GM23338 (cell line): ENCODE results near the gene CELF2. TPM values are rescaled to one million over a fixed set of nuclear protein-coding genes. Genes with fewer than 3 reads are reported as not detected.

Source experiments
- ATAC-seq: fragments of 200-7000 bp; cut with Tn5 transposase; 3 replicates; pipeline ENCODE4 v1.9.1; 2020
- DNase-seq: peaks from one replicate; pipeline ENCODE4 v3.0.0-alpha.2; 2015; ENCODE audit warnings: low spot score
- H2AFZ ChIP-seq: fragments of 200-600 bp; sonication (generic); 2 replicates; pipeline ENCODE4 v1.8.0; 2016; ENCODE audit warnings: antibody characterized with exemption, mild to moderate bottlenecking, moderate library complexity
- H3F3A ChIP-seq: fragments of 200-600 bp; sonication (generic); replicated peaks from 2 replicates; pipeline ENCODE4 v1.8.0; 2017; ENCODE audit warnings: antibody characterized with exemption, mixed run types, low read depth
- H3K27ac ChIP-seq: fragments of 200-600 bp; sonication (generic); 2 replicates; pipeline ENCODE4 v1.6.1; 2016; ENCODE audit warnings: low read depth
- H3K27me3 ChIP-seq: fragments of 200-600 bp; sonication (generic); 2 replicates; pipeline ENCODE4 v1.8.0; 2016; ENCODE audit warnings: mild to moderate bottlenecking, mixed run types, moderate library complexity; ENCODE audit not compliant: insufficient read depth
- H3K36me3 ChIP-seq: fragments of 200-600 bp; sonication (generic); 2 replicates; pipeline ENCODE4 v1.8.0; 2016; ENCODE audit warnings: mild to moderate bottlenecking; ENCODE audit not compliant: insufficient read depth
- H3K4me1 ChIP-seq: fragments of 200-600 bp; sonication (generic); 2 replicates; pipeline ENCODE4 v1.8.0; 2016; ENCODE audit warnings: mild to moderate bottlenecking, moderate library complexity; ENCODE audit not compliant: insufficient read depth
- H3K4me2 ChIP-seq: fragments of 200-600 bp; sonication (generic); 2 replicates; pipeline ENCODE4 v1.7.1; 2017; ENCODE audit warnings: mixed run types
- H3K4me3 ChIP-seq: fragments of 200-600 bp; sonication (generic); 2 replicates; pipeline ENCODE4 v1.6.1; 2016; ENCODE audit warnings: mixed run types
- H3K79me2 ChIP-seq: fragments of 200-600 bp; sonication (generic); replicated peaks from 2 replicates; pipeline ENCODE4 v1.8.0; 2017; ENCODE audit warnings: mild to moderate bottlenecking; ENCODE audit not compliant: insufficient read depth
- H3K9me2 ChIP-seq: fragments of 200-600 bp; sonication (generic); 2 replicates; pipeline ENCODE4 v1.8.0; 2017; ENCODE audit not compliant: insufficient read depth
- H4K20me1 ChIP-seq: fragments of 200-600 bp; sonication (generic); replicated peaks from 2 replicates; pipeline ENCODE4 v1.8.0; 2017; ENCODE audit warnings: mild to moderate bottlenecking; ENCODE audit not compliant: insufficient read depth
- H3K27ac Mint-ChIP-seq: 2 replicates; pipeline ENCODE4 v1.8.0; 2020; ENCODE audit warnings: inconsistent platforms, mild to moderate bottlenecking, moderate library complexity, mixed read lengths
- H3K27me3 Mint-ChIP-seq: 3 replicates; pipeline ENCODE4 v1.8.0; 2022; ENCODE audit warnings: low read depth, mild to moderate bottlenecking, moderate library complexity, mixed read lengths, inconsistent platforms; ENCODE audit not compliant: insufficient read depth, poor library complexity
- H3K36me3 Mint-ChIP-seq: 3 replicates; pipeline ENCODE4 v1.8.0; 2021; ENCODE audit warnings: low read depth, mild to moderate bottlenecking, inconsistent platforms, moderate library complexity, mixed read lengths
- H3K4me1 Mint-ChIP-seq: 3 replicates; pipeline ENCODE4 v1.8.0; 2020; ENCODE audit warnings: mild to moderate bottlenecking, inconsistent platforms, mixed read lengths
- H3K4me3 Mint-ChIP-seq: 3 replicates; pipeline ENCODE4 v1.8.0; 2021; ENCODE audit warnings: moderate library complexity, mild to moderate bottlenecking, inconsistent platforms, mixed read lengths
- H3K9me3 Mint-ChIP-seq: 3 replicates; pipeline ENCODE4 v1.8.0; 2020; ENCODE audit warnings: moderate library complexity, mild to moderate bottlenecking, inconsistent platforms, mixed read lengths
- CREB1 ChIP-seq: fragments of 250-450 bp; sonication (Bioruptor Pico); IDR thresholded peaks from 2 replicates; pipeline ENCODE4 v1.5.0; 2020; ENCODE audit warnings: low read depth, mild to moderate bottlenecking, moderate library complexity
- EZH2 ChIP-seq: fragments of 200-600 bp; sonication (generic); IDR thresholded peaks from one replicate; pipeline ENCODE4 v1.8.0; 2017; ENCODE audit warnings: antibody characterized with exemption, mild to moderate bottlenecking, low read depth; ENCODE audit not compliant: unreplicated experiment
- JUNB ChIP-seq: IDR thresholded peaks from one replicate; pipeline ENCODE4 v1.6.1; 2016; ENCODE audit warnings: antibody characterized with exemption; ENCODE audit not compliant: unreplicated experiment
- NANOG ChIP-seq: IDR thresholded peaks from 2 replicates; pipeline ENCODE4 v1.6.1; 2016; ENCODE audit warnings: antibody characterized with exemption, borderline replicate concordance
- POLR2AphosphoS5 ChIP-seq: IDR thresholded peaks from 2 replicates; pipeline ENCODE4 v1.6.1; 2016; ENCODE audit warnings: antibody characterized with exemption, low read depth
- REST ChIP-seq: IDR thresholded peaks from one replicate; pipeline ENCODE4 v1.6.1; 2018; ENCODE audit warnings: antibody characterized with exemption; ENCODE audit not compliant: unreplicated experiment
- STAT1 ChIP-seq: IDR thresholded peaks from one replicate; pipeline ENCODE4 v1.6.1; 2016; ENCODE audit warnings: antibody characterized with exemption; ENCODE audit not compliant: unreplicated experiment
- ZNF114 ChIP-seq: fragments of 250-450 bp; sonication (Bioruptor Pico); IDR thresholded peaks from 2 replicates; pipeline ENCODE4 v1.5.0; 2020; ENCODE audit warnings: mild to moderate bottlenecking, moderate library complexity
- ZNF331 ChIP-seq: fragments of 250-450 bp; sonication (Bioruptor Pico); IDR thresholded peaks from 2 replicates; pipeline ENCODE4 v1.5.0; 2020; ENCODE audit warnings: low read depth, mild to moderate bottlenecking, moderate library complexity
- polyA plus RNA-seq: library from polyadenylated mRNA; unstranded; fragments of >200 nt; fragmentation: Nextera tagmentation; extraction: Ambion mirVana; gene quantifications from 2 replicates; pipeline ENCODE4 v1.2.1, GENCODE V29; 2016
- total RNA-seq: library from RNA; depleted of rRNA; stranded (reverse); fragments of >200 nt; shearing (Covaris generic); gene quantifications from 2 replicates; pipeline ENCODE4 v1.2.3, GENCODE V29; 2014
- TF ChIP-seq, protein P1 (sequence below), 2 experiments: fragments of 200-600 bp in 1 of 2; sonication (generic) in 1 of 2; conservative IDR thresholded peaks; 2 replicates each; pipeline versions ENCODE4 v1.5.1 to v1.6.1; 2016 to 2017; ENCODE audit warnings: antibody characterized with exemption in 2 of 2, low read depth in 2 of 2, mild to moderate bottlenecking in 2 of 2, moderate library complexity in 1 of 2
- TF ChIP-seq, protein P2 (sequence below): IDR thresholded peaks from 2 replicates; pipeline ENCODE4 v1.6.1; 2016; ENCODE audit warnings: antibody characterized with exemption

CELF2 gene
- total and polyA plus RNA-seq, 2 experiments from 2014 or later = 18.1 to 22.5 TPM

DNA sequence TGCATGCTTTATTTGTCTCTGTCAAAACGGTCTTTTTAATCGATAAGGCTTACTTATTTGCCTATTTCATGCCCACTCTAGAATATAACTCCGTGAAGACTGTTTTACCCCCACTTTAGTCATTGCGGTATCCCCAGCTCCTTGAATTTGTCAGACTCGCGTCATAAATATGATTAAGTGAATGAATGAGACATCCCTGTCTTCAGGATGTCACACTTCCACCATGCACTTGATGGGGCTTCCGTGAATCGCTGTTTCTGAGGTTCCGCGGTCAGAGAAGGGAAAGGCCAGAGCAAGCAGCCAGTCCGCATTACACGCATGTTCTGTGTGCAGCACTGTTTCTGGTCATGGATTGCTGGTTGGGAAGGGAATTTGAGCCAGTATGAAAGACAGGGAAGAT is 138.8 kb downstream of the CELF2 start (continued):
- TF ChIP-seq, protein P1, sequence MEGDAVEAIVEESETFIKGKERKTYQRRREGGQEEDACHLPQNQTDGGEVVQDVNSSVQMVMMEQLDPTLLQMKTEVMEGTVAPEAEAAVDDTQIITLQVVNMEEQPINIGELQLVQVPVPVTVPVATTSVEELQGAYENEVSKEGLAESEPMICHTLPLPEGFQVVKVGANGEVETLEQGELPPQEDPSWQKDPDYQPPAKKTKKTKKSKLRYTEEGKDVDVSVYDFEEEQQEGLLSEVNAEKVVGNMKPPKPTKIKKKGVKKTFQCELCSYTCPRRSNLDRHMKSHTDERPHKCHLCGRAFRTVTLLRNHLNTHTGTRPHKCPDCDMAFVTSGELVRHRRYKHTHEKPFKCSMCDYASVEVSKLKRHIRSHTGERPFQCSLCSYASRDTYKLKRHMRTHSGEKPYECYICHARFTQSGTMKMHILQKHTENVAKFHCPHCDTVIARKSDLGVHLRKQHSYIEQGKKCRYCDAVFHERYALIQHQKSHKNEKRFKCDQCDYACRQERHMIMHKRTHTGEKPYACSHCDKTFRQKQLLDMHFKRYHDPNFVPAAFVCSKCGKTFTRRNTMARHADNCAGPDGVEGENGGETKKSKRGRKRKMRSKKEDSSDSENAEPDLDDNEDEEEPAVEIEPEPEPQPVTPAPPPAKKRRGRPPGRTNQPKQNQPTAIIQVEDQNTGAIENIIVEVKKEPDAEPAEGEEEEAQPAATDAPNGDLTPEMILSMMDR (conservative IDR thresholded peaks at IDR 0.05; ENCODE audit: low read depth in 2 of 2) = no peak
- TF ChIP-seq REST (no peak), NANOG (no peak), POLR2AphosphoS5 (no peak), ZNF114 (no peak), STAT1 (no peak), JUNB (no peak), EZH2 (no peak), CREB1 (no peak)

DNA sequence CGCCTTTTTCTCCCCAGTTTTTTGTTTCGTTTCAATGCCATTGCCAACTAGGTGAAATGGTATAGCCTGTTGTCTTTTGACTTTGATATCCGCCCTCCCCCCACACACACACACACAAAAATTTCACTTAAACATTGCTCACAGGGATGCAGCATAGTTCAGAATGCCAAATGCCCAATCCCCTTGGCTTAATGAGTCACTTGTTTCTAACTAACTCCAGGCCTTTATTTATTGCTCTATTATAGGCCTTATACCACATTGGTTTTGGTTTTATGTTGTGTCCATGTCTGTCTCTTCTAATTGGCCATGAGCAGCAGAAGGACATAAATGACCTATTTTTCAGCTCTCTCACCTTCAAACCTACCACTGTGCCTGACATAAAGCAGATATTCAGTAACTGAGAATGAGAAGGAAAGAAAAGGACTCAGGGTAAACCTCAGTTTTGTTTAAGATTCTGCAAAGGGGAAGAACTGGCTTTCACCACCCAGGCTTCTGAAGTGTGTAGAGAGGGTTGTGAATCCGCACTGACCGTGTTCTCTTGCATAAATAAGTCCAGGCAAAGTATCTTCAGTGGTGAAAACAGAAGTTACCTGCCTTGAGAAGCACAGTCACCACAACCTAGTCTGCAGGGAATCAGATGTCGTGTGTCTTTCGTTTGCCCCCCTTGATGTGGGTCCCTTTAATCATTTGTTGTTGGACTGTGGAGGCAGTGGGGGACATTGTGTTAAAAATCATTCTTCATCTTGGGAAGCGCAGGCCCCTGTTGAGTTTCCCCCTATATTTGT is 139.8 kb downstream of the CELF2 start:
- Mint-ChIP-seq H3K27me3 (no peaks in the 10 kb centered on the region), H3K36me3 (peaks cover 10% of the 10 kb centered on the region), H3K9me3 (peaks cover 13% of the 10 kb centered on the region), H3K27ac (no peak overlapping the region), H3K4me3 (no peak overlapping the region), H3K4me1 (peaks cover 48% of the 10 kb centered on the region)
- H3K4me3 ChIP-seq = no peak overlapping the region
- DNase-seq (no peak), ATAC-seq (no peak)
- H3F3A ChIP-seq = no peaks in the 10 kb centered on the region
- no peak overlapping the region for H3K27ac ChIP-seq
- H3K4me1 ChIP-seq = peaks cover 33% of the 10 kb centered on the region
- H3K9me2 ChIP-seq = peaks cover 3% of the 10 kb centered on the region; the same call in 1 of the 2 replicates
- peaks cover 5% of the 10 kb centered on the region; the same call in 1 of the 2 replicates for H3K79me2 ChIP-seq
- H3K4me2 ChIP-seq = no peak overlapping the region
- no peaks in the 10 kb centered on the region for H4K20me1 ChIP-seq
- H2AFZ ChIP-seq = no peak overlapping the region
- TF ChIP-seq, protein P1 (conservative IDR thresholded peaks at IDR 0.05; ENCODE audit: low read depth in 2 of 2) = no peak
- TF ChIP-seq CREB1 (no peak), POLR2AphosphoS5 (no peak), REST (no peak), NANOG (no peak), ZNF331 (CRISPR knock-in tag) (no peak), ZNF114 (no peak), EZH2 (no peak)
- TF ChIP-seq, protein P2, sequence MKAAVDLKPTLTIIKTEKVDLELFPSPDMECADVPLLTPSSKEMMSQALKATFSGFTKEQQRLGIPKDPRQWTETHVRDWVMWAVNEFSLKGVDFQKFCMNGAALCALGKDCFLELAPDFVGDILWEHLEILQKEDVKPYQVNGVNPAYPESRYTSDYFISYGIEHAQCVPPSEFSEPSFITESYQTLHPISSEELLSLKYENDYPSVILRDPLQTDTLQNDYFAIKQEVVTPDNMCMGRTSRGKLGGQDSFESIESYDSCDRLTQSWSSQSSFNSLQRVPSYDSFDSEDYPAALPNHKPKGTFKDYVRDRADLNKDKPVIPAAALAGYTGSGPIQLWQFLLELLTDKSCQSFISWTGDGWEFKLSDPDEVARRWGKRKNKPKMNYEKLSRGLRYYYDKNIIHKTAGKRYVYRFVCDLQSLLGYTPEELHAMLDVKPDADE = no peak
- H3K27me3 ChIP-seq = no peaks in the 10 kb centered on the region
- H3K36me3 ChIP-seq = no peaks in the 10 kb centered on the region
